Urothelium cell line (cell line): Measurements from ENCODE around the gene MIX23.
"Not testable (repeated sequence)": the region's sequence is repeated elsewhere in the genome, so short reads cannot be mapped to it uniquely, and the experiment has no call there.

ENCODE experiments used
- DNase-seq: peaks from one replicate; pipeline ENCODE4 v3.0.0; 2011; ENCODE audit warnings: low spot score, mixed read lengths
- FAIRE-seq: peaks from 2 replicates; lab custom pipeline; 2011; peaks lifted over from hg19 to GRCh38; lab: Jason Lieb, UNC

Gene MIX23

DNA sequence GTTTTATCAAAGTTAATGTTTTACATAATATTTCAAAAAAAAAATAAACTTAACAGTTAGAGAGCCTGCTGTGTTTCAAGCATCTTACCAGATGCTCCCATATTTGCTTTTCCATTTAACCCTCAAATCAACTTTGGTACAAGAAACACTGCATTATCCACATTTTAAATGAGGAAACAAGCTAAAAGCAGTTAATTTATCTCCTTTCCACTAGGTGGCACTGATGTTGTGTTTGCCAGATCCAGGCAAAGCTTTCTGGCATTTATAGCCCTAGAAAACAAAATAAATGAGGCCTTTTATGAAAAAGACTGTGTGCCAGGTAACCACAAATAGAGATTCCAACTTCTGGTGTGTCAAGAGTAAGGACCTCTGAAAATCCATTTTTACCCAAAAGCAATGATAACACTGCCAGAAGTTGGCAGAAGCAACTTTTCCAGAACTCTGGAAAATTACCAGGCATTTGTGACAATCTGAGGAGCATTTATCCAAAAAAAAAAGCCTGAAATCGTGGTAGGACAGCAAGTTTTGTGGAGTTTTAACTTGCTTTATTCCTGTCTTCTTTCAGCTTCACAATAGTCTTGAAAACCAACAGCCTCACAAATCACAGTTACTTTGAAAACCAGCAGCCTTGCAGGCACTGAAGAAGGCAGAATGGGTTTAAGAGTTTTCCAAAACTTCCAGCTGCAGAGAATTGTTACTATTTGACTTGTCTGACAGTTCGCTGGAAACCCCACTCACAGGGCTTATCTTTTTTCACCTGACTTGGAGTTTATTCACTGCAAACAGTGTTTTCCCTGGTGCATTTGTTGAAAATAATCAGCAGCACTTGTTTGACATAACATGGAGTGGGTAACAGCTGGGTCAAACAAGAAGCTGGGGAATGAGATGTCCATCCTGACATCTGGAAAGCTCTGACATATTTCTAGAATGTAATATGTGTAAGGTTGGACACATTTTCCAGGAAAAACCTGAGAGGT lies 10.1 kb upstream of the MIX23 start:
- DNase-seq (peak; percentile 44), FAIRE-seq (no peak)

DNA sequence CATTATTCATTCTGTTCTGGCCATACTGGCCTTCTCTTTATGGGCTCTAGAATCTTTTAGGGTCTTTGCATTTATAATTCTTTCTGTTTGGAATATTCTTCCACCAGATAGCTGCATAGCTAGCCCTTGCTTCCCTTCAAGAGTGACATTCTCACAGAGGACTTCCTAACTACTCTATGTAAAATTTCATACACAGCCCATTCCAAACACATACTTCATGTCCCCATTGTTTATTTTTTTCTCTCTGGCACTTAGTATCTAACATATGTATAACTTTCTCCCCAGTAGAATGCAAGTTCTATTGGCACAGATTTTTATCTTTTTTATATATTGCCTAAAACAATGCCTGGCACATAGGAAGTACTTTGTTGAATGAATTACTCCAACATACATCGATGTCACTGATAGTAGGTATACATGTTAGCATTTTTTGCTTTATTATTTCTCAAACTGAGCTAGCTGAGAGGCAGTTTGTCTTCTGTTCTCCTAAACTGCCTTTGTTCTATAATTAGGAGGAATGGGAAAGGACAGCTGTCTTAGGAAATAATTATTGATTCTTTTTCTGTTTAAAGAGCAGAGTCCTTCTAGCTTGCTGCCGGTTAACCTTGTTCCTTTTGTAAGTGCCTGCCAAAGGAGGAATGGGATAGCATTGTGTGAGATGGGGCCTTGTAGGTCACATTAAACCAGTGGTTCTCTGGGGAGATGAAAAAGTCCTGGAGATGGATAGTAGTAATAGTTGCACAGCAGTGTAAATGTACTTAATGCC lies 8.8 kb upstream of the MIX23 start:
- FAIRE-seq (no peak), DNase-seq (no peak)

DNA sequence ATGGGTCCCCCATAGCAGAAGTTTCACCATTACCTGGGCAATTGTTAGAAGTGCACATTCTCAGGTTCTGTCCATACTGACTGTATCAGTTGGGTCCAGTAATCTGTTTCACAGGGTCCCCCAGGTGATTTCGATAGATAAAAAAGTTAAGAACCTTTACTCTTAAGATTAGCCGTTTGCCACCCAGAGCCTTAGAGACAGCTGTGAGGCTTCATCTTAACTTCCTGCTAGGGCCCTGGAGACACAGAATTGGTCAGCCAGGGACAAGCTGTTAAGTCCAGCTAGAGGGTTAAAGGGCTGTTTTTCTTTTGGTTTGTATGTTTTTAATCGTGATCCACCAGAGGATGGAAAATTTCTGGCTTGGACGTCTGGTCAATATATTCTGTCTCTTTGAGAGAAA lies 7.6 kb upstream of the MIX23 start:
- no peak for FAIRE-seq
- no peak for DNase-seq

DNA sequence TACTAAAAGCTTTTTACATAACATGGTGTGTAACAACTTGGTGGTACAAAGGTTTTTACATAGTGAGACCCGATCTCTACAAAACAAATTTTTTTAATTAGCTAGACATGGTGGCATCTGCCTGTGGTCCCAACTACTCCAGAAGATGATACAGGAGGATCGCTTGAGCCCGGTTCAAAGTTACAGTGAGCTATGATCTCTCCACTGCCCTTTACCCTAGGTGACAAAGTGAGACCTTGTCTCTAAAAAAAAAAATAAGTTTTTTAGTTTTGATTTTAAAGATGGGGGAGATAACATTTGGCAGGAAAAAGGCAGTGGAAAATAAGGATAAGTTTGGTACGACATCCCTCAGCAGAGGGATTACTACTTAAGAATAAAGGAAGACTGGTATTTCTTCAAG lies 6.9 kb upstream of the MIX23 start:
- DNase-seq, result no peak
- no peak for FAIRE-seq

DNA sequence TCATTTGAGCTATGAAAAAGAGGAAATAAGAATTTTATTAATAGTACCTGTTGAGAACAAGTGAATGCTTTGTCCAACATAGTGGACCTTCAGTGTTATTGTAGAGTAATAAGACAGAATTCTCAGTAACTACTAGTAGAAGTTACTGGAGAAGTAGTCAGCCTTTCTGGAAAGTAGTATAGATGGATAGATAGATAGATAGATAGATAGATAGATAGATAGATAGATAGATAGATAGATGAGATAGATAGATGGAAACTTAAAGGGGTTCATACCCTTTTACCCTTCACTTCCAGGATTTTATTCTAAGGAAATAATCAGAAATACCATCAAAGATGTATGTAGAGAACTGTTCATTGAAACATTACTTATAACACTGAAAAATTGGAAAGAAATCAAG lies 6.2 kb upstream of the MIX23 start:
- DNase-seq (no peak), FAIRE-seq (no peak)

DNA sequence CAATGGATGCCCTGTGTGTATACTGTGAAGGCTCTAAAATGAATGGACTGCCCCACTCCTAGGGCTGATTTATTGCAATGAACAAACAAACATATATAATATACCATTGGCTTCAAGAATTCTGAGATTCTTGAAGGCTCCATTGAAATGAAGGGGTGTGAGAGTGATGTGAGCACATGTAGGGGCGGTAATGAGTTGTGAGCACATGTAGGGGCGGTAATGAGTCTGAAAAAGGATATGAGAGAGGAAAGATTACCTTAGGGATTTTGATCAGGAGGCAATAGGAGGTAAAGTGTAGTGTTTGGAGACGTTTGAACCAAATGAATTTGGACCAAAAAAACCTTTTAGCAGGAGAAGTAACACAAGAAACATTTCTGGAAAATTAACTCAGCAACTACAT lies 4.7 kb upstream of the MIX23 start:
- DNase-seq (no peak), FAIRE-seq (no peak)

DNA sequence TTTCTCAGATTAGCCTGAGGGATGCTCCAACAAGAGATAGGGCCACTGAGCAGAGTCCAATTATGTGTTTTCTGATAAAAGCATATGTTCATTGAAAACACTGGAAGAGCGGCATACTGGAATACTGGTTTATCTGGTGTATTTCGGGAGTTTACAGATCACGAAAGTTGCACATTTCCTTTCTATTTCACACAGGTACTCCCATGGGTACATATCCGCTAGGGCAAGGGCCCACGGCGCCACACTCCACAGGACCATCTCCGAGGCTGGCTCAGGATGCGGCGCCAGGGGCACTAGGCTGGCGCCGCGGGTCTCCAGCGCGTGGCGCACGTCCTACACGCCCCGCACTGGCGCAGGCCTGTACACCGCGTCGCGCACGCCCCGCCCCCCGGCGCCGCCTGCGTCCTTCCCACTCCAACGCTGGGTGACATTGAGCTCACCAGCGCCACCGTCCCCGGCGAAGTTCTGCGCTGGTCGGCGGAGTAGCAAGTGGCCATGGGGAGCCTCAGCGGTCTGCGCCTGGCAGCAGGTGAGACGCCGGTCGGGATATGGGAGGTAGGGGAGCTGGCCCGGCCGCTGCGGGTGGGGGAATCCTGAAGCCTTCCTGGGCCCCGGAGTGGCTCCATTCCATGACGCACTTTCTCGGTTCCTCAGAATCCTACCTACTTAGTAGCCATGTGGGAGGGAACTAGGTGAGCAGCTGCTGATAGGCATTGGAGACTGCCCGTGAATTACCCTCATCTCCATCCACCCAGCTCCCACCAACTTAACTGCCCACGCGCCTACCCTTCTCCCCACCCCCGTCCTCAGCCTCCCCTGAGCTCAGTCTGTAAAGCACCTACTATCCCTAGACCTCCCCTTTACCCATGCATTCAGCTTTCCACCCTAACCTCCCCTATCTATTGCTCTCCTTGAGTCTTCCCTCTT lies 1.0 kb upstream of the MIX23 start, which contains the start of gene FAM162A:
Gene FAM162A (plus strand): TSS at position 412 of the 927 bp plus-strand sequence. CDS start 84 bp downstream, at position 496.
- FAIRE-seq, result peak; percentile 99
- peak; percentile 98 for DNase-seq

DNA sequence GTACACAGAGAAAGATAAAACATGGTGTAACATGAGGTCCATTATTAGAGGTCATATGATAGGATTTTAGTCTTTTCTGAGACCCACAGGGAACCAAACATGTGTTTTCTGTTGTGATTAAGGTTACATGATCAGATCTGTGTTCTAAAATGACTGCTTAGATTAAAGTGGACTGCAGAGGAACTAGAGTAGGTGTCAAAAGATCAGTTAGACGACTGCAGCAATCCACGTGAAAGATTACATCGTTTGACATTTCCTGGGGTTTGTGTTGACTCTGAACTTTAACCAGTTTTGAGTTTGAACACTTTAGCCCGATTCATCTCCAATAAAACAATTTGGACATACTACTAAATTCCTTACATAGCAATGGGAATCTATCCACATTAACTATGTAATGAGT lies 5.1 kb downstream of the MIX23 start:
- no peak for DNase-seq
- FAIRE-seq, result no peak

DNA sequence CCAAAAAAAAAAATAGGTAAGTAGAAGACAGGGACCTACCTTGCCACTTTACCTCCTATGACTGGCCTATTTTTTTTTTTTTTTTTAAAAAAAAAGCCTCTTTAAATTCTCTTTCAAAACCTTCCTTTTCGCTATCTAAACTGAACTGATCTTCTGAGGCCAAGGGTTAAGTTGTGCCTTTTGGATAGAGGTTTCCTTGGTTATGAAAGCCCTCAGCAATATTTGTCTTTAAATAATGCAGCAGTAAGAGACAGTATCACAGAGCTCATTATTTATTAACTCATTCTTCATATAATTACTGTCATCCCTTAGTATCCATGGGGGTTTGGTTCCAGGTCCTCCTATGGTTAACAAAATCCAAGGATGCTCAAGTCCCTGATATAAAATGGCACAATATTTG lies 9.0 kb downstream of the MIX23 start:
- no peak for FAIRE-seq
- no peak for DNase-seq

DNA sequence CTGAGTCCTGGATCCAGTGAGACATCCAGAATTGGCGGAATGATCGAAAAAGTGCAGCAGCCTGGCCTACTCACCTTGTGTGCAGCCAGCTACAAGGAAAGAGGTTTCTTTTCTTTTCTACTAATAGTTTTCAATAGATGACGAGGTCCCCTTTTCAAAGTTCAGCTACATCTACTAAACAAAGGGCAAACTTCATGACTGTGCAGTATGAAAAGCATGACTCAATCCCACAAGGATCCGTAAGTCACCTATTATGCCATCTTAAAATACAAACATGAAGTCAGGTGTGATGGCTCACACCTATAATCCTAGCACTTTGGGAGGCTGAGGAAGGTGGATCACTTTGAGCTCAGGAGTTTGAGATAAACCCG lies 16.7 kb downstream of the MIX23 start:
- no peak for FAIRE-seq
- no peak for DNase-seq

DNA sequence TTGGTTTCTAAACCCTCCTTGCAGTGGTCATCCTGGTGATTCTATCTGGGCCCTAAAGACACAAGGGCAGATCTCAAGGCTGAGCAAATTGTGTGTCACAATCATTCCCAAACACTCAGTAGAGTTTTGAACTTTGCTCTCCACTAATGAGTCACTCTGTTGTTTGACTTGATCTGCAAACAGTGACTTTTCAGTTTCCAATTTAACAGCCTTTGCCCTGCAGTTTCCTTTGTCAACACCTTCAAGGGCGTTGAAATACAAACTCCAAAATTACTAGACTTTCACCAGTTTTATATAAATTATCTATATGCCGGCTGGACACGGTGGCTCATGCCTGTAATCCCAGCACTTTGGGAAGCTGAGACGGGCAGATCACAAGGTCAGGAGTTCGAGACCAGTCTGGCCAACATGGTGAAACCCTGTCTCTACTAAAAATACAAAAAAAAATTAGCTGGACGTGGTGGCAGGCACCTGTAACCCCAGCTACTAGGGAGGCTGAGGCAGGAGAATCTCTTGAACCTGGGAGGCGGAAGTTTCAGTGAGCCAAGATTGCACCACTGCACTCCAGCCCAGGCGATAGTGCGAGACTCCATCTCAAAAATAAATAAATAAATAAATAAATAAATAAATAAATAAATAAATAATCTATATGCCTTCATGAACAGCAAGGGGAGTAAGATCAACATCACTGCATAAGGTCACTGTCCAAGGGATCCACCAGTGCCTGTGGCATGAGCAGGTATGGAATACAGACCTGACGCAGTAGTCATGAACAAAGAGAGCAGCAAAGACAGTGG lies 17.3 kb downstream of the MIX23 start:
- not testable (repeated sequence) for FAIRE-seq, DNase-seq

DNA sequence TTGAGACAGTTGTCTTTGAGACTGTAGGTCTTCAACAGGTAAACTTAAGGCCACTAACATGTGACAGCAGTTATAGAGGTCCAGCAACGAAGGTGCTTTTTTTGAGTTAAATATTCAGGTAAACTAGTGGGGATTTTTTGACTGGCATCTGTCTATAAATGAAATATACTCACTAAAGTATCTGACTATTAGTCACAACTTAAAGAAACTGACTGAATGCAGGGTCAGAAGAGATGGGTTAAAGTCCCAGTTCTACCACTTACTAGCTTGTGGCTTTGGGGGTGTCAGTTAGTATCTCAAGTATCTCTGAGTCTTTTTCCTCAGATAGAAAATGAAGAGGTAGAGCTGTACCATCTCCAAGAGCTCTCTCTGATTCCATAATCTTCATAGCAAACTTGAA lies 18.0 kb downstream of the MIX23 start:
- DNase-seq (no peak), FAIRE-seq (no peak)

DNA sequence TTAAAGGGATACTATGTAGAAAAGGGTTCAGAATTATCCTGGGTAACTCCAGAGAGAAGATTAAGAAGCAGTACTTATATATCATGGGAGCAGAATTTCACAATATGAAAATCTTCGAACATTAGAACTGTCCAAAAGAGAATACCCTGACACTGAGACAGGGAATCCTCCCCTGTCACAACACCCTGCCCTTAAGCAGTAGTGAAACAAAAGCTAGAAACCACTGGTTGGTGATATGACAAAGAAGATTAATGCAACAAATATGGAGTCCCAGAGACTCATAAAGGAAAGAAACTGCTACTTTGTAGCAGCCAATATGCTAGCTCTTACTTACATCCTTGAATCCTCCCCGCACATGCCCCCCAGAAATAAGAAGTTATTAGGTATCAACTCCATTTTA lies 18.5 kb downstream of the MIX23 start:
- DNase-seq (no peak), FAIRE-seq (no peak)

DNA sequence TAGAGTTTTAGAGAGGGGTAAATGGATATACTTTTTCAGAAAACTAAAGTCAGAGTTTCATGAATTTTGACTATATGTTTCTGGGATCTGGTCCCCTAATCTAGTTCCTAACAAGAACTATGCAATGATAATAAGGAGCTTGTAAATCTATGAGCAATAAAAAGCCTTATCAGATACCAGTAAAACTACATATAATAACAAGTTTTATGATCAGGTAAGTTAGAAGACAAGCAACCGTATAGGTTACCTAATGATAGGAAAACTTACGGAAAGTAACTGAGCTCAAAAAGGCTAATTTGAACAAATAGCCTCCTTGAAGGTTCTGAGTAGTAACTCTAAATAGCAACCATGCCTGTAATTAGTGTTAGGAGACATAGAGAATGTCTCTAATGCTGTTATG lies 21.0 kb downstream of the MIX23 start:
- FAIRE-seq (no peak), DNase-seq (no peak)

DNA sequence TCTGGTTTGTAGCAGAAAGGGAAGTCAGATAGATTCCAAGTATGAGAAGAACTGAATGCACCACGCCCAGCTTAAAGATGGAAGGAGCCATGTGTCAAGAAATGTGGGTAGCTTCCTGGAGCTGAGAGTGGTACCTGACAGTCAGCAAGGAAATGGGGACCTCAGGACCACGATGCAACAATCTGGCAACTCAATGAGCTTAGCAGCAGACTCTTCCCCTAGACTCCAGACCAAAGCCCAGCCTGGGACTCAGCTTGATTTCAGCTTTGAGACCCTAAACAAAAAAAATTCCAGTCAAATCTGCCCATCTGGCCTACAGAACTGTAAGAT lies 24.4 kb downstream of the MIX23 start:
- FAIRE-seq, result no peak
- DNase-seq, result no peak

DNA sequence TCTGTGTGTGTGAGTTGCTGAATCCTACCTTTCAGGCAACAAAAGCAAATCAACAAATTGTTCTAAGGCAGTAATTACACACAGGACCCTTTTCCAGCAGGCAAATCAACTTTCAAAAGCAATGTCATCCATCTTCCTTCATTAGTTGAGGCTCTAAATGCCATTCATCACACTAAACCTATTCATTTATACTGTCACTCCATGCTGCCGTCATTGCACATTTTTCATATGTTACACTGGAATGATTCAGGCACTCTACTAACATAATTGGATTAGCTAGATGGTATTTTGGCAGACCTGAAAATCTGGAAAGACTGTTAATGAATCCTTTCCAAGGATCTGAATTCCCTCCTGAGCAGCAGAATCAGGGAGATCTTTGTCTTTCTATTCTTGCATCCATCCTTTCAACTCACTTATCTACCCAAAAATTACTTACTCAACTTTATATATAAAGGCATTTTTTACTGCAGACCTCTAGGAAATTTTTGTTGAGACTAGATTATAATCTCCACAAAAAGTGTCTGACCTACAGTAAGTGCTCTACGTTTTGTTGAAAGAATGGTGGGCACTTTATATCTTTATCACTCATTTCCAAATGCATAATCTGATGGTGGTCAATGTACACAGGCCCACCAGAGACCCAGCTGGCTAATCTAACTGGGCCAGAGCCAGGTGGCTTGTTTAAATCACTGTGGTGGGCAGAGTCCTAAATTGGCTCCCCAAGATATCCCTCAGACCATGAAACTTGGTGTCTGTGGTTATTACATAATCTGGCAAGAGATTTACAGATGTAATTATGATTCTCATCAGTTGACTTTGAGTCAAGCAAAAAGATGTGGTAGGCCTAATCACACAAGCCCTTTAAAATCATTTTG lies 25.0 kb downstream of the MIX23 start:
- FAIRE-seq (no peak), DNase-seq (no peak)

DNA sequence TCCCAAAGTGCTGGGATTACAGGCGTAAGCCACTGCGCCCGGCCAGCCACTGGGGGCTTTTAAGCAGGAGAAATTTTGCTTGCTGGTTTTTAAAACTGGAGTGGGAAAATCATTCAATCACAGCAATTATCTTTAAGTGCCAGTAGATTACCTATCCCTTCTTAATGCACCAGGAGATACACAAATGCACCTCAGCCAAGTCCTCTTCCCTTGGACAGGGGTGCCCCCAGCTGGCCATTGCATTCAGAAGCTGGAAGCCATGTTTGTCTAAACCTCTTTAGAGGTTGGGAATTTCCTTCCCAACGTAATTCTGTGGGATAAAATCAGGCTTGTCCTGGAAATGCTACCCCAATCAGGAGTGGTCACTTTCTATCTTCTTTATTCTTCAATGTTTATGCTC lies 26.6 kb downstream of the MIX23 start:
- FAIRE-seq, result no peak
- peak; percentile 14 for DNase-seq

DNA sequence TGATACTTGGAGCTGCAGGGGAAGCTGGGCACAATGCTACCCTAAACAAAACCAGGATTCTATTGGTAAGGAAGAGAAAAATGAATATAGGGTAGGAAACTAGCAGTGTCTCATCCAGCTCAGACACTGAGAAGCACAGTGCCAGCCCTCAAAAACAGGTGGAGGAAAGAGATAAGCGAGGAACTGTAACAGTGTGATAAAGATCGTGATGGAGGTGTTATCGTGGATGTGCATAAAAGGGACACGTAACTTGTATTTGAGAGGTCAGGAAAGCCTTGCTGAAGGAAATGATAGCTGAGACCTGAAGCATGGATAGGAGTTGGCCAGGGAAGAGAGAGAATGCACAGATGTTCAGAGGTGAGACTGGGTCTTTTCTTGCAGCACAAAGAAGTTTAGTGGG lies 27.4 kb downstream of the MIX23 start:
- DNase-seq (no peak), FAIRE-seq (no peak)

DNA sequence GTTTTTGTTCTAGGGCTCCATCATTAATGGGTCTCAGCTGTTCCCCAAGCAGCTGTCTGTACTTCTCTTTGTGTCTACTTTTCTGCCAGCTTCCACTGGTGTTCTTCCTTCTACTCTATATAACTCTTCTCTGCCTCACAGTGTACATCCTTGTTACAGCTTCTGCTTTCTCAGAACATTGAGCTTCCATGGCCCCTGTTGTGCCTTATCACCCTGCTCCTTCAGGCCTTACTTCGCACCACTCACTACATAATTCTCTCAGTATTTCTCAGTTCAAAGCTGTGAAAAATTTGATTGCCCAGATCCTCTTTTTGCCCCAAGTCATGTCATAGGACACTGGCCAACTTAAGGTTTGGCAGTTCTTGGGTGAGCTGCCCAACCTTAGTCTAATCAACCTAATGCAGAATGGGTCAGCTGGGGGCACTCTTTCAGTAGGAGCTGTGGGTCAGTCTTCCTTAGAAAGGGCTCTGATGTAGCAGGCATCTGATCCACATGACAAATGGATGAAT lies 29.1 kb downstream of the MIX23 start:
- DNase-seq (no peak), FAIRE-seq (no peak)
